ENCODE results near the gene CDKAL1. TPM values are rescaled to one million over a fixed set of nuclear protein-coding genes. Genes with fewer than 3 reads are reported as not detected.

The CDKAL1 gene
- total and polyA plus RNA-seq, 2 of the 8 experiments (the other 6 are each of a cell fraction or from before 2014, with no cell fraction given): 8.4 to 24.6 TPM

DNA sequence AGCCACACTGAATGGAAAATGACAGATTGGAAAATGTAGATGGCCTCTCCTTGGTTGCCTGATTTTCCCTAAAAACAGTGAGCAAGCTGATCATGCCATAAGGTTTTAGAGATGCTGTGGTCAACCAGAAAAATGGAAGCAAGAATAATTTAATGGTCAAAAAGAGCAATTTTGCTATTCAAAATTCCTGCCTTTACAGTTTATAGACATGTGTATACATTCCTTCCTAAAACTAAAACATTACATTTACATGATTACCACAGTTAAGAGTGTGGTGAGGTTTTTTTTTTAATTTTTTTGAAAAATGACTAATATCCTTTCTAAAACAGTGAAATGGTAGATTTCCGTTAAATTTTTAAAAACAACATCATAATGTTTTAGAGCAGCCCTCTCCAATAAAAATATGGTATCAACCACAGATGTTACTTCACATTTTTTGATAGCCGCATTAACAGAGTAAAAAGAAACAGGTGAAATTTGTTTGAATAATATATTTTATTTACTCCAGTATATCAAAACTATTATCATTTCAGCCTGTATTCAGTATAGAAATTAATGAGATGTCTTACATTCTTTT, 652.3 kb downstream of the CDKAL1 start:
- no peak overlapping the region for H3K9ac ChIP-seq (replicated peaks in 1 of 4; ENCODE audit: extremely low read depth in 1 of 4, low read depth in 3 of 4, low read length in 3 of 4)
- CTCF ChIA-PET (ENCODE audit: partially characterized antibody): no interaction called here
- POLR2A ChIA-PET (ENCODE audit: partially characterized antibody): interaction anchor here (1.0 kb wide), 1 partner anchor 12 kb away, joined by 3 read pairs; no protein-coding TSS in a partner anchor
- peak overlapping the region; percentile 23; the same call in 1 of the 2 replicates for H3K27ac ChIP-seq (ENCODE audit: low read depth, low read length)
- no peak overlapping the region for H3K56ac ChIP-seq (replicated peaks; ENCODE audit: insufficient read length, low read depth, low read length)
- no peaks in the 10 kb centered on the region for H3K9me3 ChIP-seq (ENCODE audit: insufficient read depth in 2 of 2, low read depth in 1 of 2, low read length in 1 of 2)
- H4K91ac ChIP-seq (replicated peaks; ENCODE audit: insufficient read length, low read length): peak overlapping the region; percentile 88
- H2BK12ac ChIP-seq (ENCODE audit: low read depth, low read length): no peak overlapping the region
- H3K79me2 ChIP-seq (ENCODE audit: control insufficient read depth in 1 of 2, insufficient read depth in 2 of 2, low read length in 2 of 2): no peaks in the 10 kb centered on the region
- no peak overlapping the region for H3K14ac ChIP-seq (ENCODE audit: insufficient read length)
- no peak for TF ChIP-seq TBP (IDR thresholded peaks at IDR 0.05; ENCODE audit: low read depth, low read length)
- peak overlapping the region; percentile 96 for H4K5ac ChIP-seq (ENCODE audit: insufficient read length, low read depth, low read length)
- H2AFZ ChIP-seq (ENCODE audit: low read length): no peak overlapping the region
- no peaks in the 10 kb centered on the region for H3K79me1 ChIP-seq (ENCODE audit: low read depth, low read length)
- FAIRE-seq: no peak
- H4K8ac ChIP-seq (ENCODE audit: extremely low read depth, insufficient read depth, low read length): no peak overlapping the region
- H3K4me2 ChIP-seq (ENCODE audit: insufficient read depth in 1 of 2, low read depth in 2 of 2, low read length in 2 of 2): peak overlapping the region; percentile 16 to 51; a peak in 2 of 4 replicates
- no peak overlapping the region for H2AK5ac ChIP-seq (ENCODE audit: low read depth, low read length)
- no peaks in the 10 kb centered on the region for H4K20me1 ChIP-seq (replicated peaks in 1 of 2; ENCODE audit: control insufficient read depth in 1 of 2, insufficient read depth in 2 of 2, low read length in 2 of 2)
- H3K4me1 ChIP-seq (replicated peaks in 1 of 4; ENCODE audit: control insufficient read depth in 3 of 4, insufficient read depth in 4 of 4, low read length in 3 of 4): peaks cover 2 to 19% (median 10%) of the 10 kb centered on the region in 4 experiments; a peak in 6 of 7 replicates
- H3K27me3 ChIP-seq (replicated peaks in 1 of 4; ENCODE audit: control insufficient read depth in 3 of 4, extremely low read depth in 1 of 4, insufficient read depth in 3 of 4, low read length in 3 of 4): no peaks in the 10 kb centered on the region
- H3K18ac ChIP-seq (ENCODE audit: extremely low read depth, low read length): peak overlapping the region; percentile 64; the same call in 1 of the 2 replicates
- H3K23me2 ChIP-seq (ENCODE audit: low read depth, low read length): no peaks in the 10 kb centered on the region
- H3K36me3 ChIP-seq (ENCODE audit: control insufficient read depth in 2 of 4, insufficient read depth in 4 of 4, low read length in 3 of 4): no peaks in the 10 kb centered on the region
- no peak for DNase-seq (ENCODE audit: low read depth in 1 of 2, low spot score in 2 of 2)
- H2BK15ac ChIP-seq (ENCODE audit: low read length): no peak overlapping the region
- H3K4me3 ChIP-seq (ENCODE audit: extremely low read depth in 1 of 4, insufficient read depth in 2 of 4, low read depth in 3 of 4, low read length in 4 of 4): peak overlapping the region in 1 of 4 experiments; percentile 12; a peak in 1 of 8 replicates
- H3K23ac ChIP-seq (ENCODE audit: insufficient read length): no peak overlapping the region
- H2BK120ac ChIP-seq (replicated peaks; ENCODE audit: low read depth, low read length): peak overlapping the region; percentile 84
- H3K4ac ChIP-seq (replicated peaks; ENCODE audit: insufficient read length, low read depth, low read length): no peak overlapping the region
- H2BK20ac ChIP-seq (ENCODE audit: low read length): no peak overlapping the region
- 36% methylated on average over 2 of the region's 2 CpGs; no CpG with 5 or more reads in 1 of the 2 experiments for WGBS, 2 experiments (ENCODE audit: extremely low coverage in 1 of 2, insufficient coverage in 1 of 2, insufficient read length in 1 of 2, insufficient replicate concordance in 2 of 2, low coverage in 1 of 2, low lambda C conversion rate in 2 of 2, missing lambda C conversion rate in 1 of 2)
- peak overlapping the region; percentile 2; the same call in 1 of the 2 replicates for H2BK5ac ChIP-seq (ENCODE audit: low read depth, low read length)

All from H1 (cell line).